IMR-90 (cell line): Measurements from ENCODE around the gene AXIN1. TPM values are rescaled to one million over a fixed set of nuclear protein-coding genes. Genes with fewer than 3 reads are reported as not detected.

Experiments used
- ATAC-seq: fragments of 200-7000 bp; cut with Tn5 transposase; 2 replicates; pipeline ENCODE4 v1.9.1; 2020; ENCODE audit warnings: low read depth, mild to moderate bottlenecking, moderate library complexity
- BruUV-seq: library from RNA; stranded (reverse); fragments of 400-500 nt; replicated peaks from 2 replicates; lab custom pipeline; 2021; lab: Mats Ljungman, UMichigan
- CTCF ChIA-PET: fragments of 300-600 bp; formaldehyde crosslinking; extraction: SDS; loops from one replicate; lab custom pipeline; 2021; ENCODE audit warnings: antibody characterized with exemption; lab: Yijun Ruan, JAX
- POLR2A ChIA-PET: fragments of 300-600 bp; sonication (Branson Sonifier 250); formaldehyde crosslinking; loops from one replicate; lab custom pipeline; 2022; ENCODE audit warnings: antibody characterized with exemption; ENCODE audit not compliant: unreplicated experiment; lab: Charles Lee
- DNase-seq: peaks from one replicate; pipeline ENCODE4 v3.0.0; 2013
- H2AFZ ChIP-seq: replicated peaks from 2 replicates; pipeline ENCODE3; 2013; ENCODE audit warnings: low read length, mild to moderate bottlenecking; ENCODE audit not compliant: poor library complexity
- H2AK5ac ChIP-seq: 2 replicates; pipeline ENCODE4 v1.6.1; 2013; ENCODE audit warnings: low read depth, low read length, inconsistent platforms
- H2AK9ac ChIP-seq: replicated peaks from 2 replicates; pipeline ENCODE3; 2013; ENCODE audit warnings: mild to moderate bottlenecking, low read depth, low read length, moderate library complexity; ENCODE audit not compliant: poor library complexity
- H2BK120ac ChIP-seq: 2 replicates; pipeline ENCODE4 v1.6.1; 2013; ENCODE audit warnings: low read depth, low read length, inconsistent platforms
- H2BK15ac ChIP-seq: 3 replicates; pipeline ENCODE4 v1.6.1; 2013; ENCODE audit warnings: low read depth, low read length, inconsistent platforms
- H2BK20ac ChIP-seq: 2 replicates; pipeline ENCODE4 v1.6.1; 2013; ENCODE audit warnings: low read depth, mild to moderate bottlenecking, inconsistent platforms, low read length, moderate library complexity
- H2BK5ac ChIP-seq: 2 replicates; pipeline ENCODE4 v1.6.1; 2013; ENCODE audit warnings: mild to moderate bottlenecking, low read depth, low read length, inconsistent platforms; ENCODE audit not compliant: poor library complexity, severe bottlenecking
- H3K14ac ChIP-seq: replicated peaks from 2 replicates; pipeline ENCODE4 v1.6.1; 2013; ENCODE audit warnings: low read depth, low read length, inconsistent platforms
- H3K18ac ChIP-seq: 2 replicates; pipeline ENCODE4 v1.6.1; 2013; ENCODE audit warnings: low read depth, low read length, control low read depth
- H3K23ac ChIP-seq: 2 replicates; pipeline ENCODE4 v1.6.1; 2013; ENCODE audit warnings: low read depth, low read length, inconsistent platforms
- H3K27ac ChIP-seq: 2 replicates; pipeline ENCODE4 v1.5.1; 2013; ENCODE audit warnings: mild to moderate bottlenecking, control low read depth, low read length; ENCODE audit not compliant: insufficient read depth
- H3K27me3 ChIP-seq: 2 replicates; pipeline ENCODE4 v1.6.1; 2013; ENCODE audit warnings: low read length; ENCODE audit not compliant: control insufficient read depth, insufficient read depth
- H3K36me3 ChIP-seq: 2 replicates; pipeline ENCODE4 v1.6.1; 2013; ENCODE audit warnings: low read length, mixed read lengths; ENCODE audit not compliant: control insufficient read depth, insufficient read depth
- H3K4ac ChIP-seq: 2 replicates; pipeline ENCODE4 v1.6.1; 2013; ENCODE audit warnings: low read depth, low read length, inconsistent platforms
- H3K4me1 ChIP-seq: 2 replicates; pipeline ENCODE4 v1.6.1; 2013; ENCODE audit warnings: low read length, mixed read lengths; ENCODE audit not compliant: control insufficient read depth, insufficient read depth
- H3K4me2 ChIP-seq: 2 replicates; pipeline ENCODE4 v1.6.1; 2013; ENCODE audit warnings: low read depth, mild to moderate bottlenecking, control low read depth, low read length, moderate library complexity
- H3K4me3 ChIP-seq: 2 replicates; pipeline ENCODE4 v1.5.1; 2013; ENCODE audit warnings: low read depth, mild to moderate bottlenecking, control low read depth, low read length, moderate library complexity; ENCODE audit not compliant: insufficient read depth
- H3K56ac ChIP-seq: 2 replicates; pipeline ENCODE4 v1.6.1; 2013; ENCODE audit warnings: low read length, inconsistent platforms; ENCODE audit not compliant: insufficient read depth; ENCODE audit errors: extremely low read depth
- H3K79me1 ChIP-seq, 2 experiments: 2 replicates each; pipeline ENCODE4 v1.6.1; 2013; ENCODE audit warnings: low read length in 2 of 2, inconsistent platforms in 1 of 2, low read depth in 1 of 2
- H3K9ac ChIP-seq: 2 replicates; pipeline ENCODE4 v1.6.1; 2013; ENCODE audit warnings: low read depth, low read length, control low read depth
- H3K9me1 ChIP-seq: 2 replicates; pipeline ENCODE4 v1.6.1; 2013; ENCODE audit warnings: low read length, inconsistent platforms; ENCODE audit not compliant: insufficient read depth
- H3K9me3 ChIP-seq: 2 replicates; pipeline ENCODE4 v1.6.1; 2013; ENCODE audit warnings: low read length; ENCODE audit not compliant: control insufficient read depth, insufficient read depth
- H4K20me1 ChIP-seq: 2 replicates; pipeline ENCODE4 v1.6.1; 2013; ENCODE audit warnings: low read length, inconsistent platforms; ENCODE audit not compliant: insufficient read depth
- H4K5ac ChIP-seq: 2 replicates; pipeline ENCODE4 v1.6.1; 2013; ENCODE audit warnings: mild to moderate bottlenecking, low read depth, low read length, control low read depth
- H4K8ac ChIP-seq, 2 experiments: 2 replicates each; pipeline ENCODE4 v1.6.1; 2013; ENCODE audit warnings: low read depth in 2 of 2, low read length in 2 of 2, control low read depth in 1 of 2, inconsistent platforms in 1 of 2
- H4K91ac ChIP-seq: 2 replicates; pipeline ENCODE4 v1.6.1; 2013; ENCODE audit warnings: low read depth, low read length, inconsistent platforms; ENCODE audit not compliant: insufficient read depth
- BHLHE40 ChIP-seq: fragments of 150-350 bp; IDR thresholded peaks from 2 replicates; pipeline ENCODE4 v1.6.1; 2016; ENCODE audit warnings: mild to moderate bottlenecking, low read depth, low read length
- CEBPB ChIP-seq: IDR thresholded peaks from 2 replicates; pipeline ENCODE4 v1.6.1; 2012; ENCODE audit warnings: low read depth, low read length, improper control_type of control experiment
- CHD1 ChIP-seq: IDR thresholded peaks from 2 replicates; pipeline ENCODE4 v1.6.1; 2012; ENCODE audit warnings: low read depth, low read length, improper control_type of control experiment
- FOS ChIP-seq: fragments of 150-350 bp; IDR thresholded peaks from 2 replicates; pipeline ENCODE4 v1.6.1; 2016; ENCODE audit warnings: low read depth, low read length
- MAFK ChIP-seq: IDR thresholded peaks from 2 replicates; pipeline ENCODE4 v1.6.1; 2012; ENCODE audit warnings: low read depth, low read length, improper control_type of control experiment
- MAZ ChIP-seq: IDR thresholded peaks from 2 replicates; pipeline ENCODE4 v1.6.1; 2012; ENCODE audit warnings: low read depth, mild to moderate bottlenecking, low read length, improper control_type of control experiment, moderate library complexity, borderline replicate concordance
- MXI1 ChIP-seq: IDR thresholded peaks from 2 replicates; pipeline ENCODE4 v1.6.1; 2012; ENCODE audit warnings: low read depth, mild to moderate bottlenecking, low read length, moderate library complexity, borderline replicate concordance
- NFE2L2 ChIP-seq: fragments of 150-350 bp; IDR thresholded peaks from 2 replicates; pipeline ENCODE4 v1.6.1; 2016; ENCODE audit warnings: low read depth, mild to moderate bottlenecking, low read length
- POLR2A ChIP-seq: IDR thresholded peaks from 2 replicates; pipeline ENCODE4 v1.6.1; 2012; ENCODE audit warnings: mild to moderate bottlenecking, low read depth, low read length
- RAD21 ChIP-seq: IDR thresholded peaks from 2 replicates; pipeline ENCODE4 v1.6.1; 2012; ENCODE audit warnings: low read length, improper control_type of control experiment
- RCOR1 ChIP-seq: IDR thresholded peaks from 2 replicates; pipeline ENCODE4 v1.6.1; 2012; ENCODE audit warnings: mild to moderate bottlenecking, low read length, improper control_type of control experiment; ENCODE audit not compliant: insufficient replicate concordance
- RFX5 ChIP-seq: IDR thresholded peaks from 2 replicates; pipeline ENCODE4 v1.8.0; 2012; ENCODE audit warnings: low read depth, mild to moderate bottlenecking, low read length, moderate library complexity
- SMC3 ChIP-seq: fragments of 150-350 bp; IDR thresholded peaks from 2 replicates; pipeline ENCODE4 v1.6.1; 2016; ENCODE audit warnings: low read depth, mild to moderate bottlenecking, antibody characterized with exemption, low read length, moderate library complexity
- USF2 ChIP-seq: fragments of 150-350 bp; IDR thresholded peaks from 2 replicates; pipeline ENCODE4 v1.6.1; 2017; ENCODE audit warnings: mild to moderate bottlenecking, antibody characterized with exemption, low read length, low read depth
- WGBS, 2 experiments: methylation state at CpG; one replicate each; pipeline versions ENCODE4 v1.1.5 to v1.1.7; 2013; ENCODE audit warnings: missing lambda C conversion rate in 2 of 2; ENCODE audit not compliant: insufficient read length in 1 of 2; ENCODE audit errors: extremely low coverage in 2 of 2; 5-methylcytosine and 5-hydroxymethylcytosine counted together
- dilution Hi-C: fragments of 300-500 bp; cut with HindIII; formaldehyde crosslinking; loops from one replicate; pipeline ENCODE4 v1.14.3; 2018; ENCODE audit warnings: low sequenced_read_pairs; ENCODE audit not compliant: unreplicated experiment
- in situ Hi-C: fragments of 300-500 bp; cut with MboI; formaldehyde crosslinking; loops from 3 replicates; pipeline ENCODE4 v1.14.3; 2019; ENCODE audit warnings: low sequenced_read_pairs, inconsistent platforms, mixed read lengths
- intact Hi-C: fragments of 100-400 bp; cut with micrococcal nuclease; formaldehyde crosslinking; loops from 2 replicates; pipeline ENCODE4 v1.10.0; 2022
- polyA plus RNA-seq, 3 experiments: library from polyadenylated mRNA; depleted of rRNA; stranded (reverse); fragments of >200 nt; gene quantifications; 2 replicates each; pipeline ENCODE4 v1.2.3, GENCODE V29; 2012; ENCODE audit warnings: low replicate concordance in 1 of 3
- total RNA-seq: library from RNA; depleted of rRNA; stranded (reverse); fragments of >200 nt; gene quantifications from 2 replicates; pipeline ENCODE4 v1.2.3, GENCODE V29; 2012
- TF ChIP-seq, protein P1 (sequence below): fragments of 150-350 bp; IDR thresholded peaks from 2 replicates; pipeline ENCODE4 v1.6.1; 2016; ENCODE audit warnings: low read depth, mild to moderate bottlenecking, low read length, moderate library complexity, borderline replicate concordance

AXIN1 gene
- total and polyA plus RNA-seq, 2 of the 4 experiments (the other 2 are of a cell fraction), result 10.9 to 14.2 TPM

DNA sequence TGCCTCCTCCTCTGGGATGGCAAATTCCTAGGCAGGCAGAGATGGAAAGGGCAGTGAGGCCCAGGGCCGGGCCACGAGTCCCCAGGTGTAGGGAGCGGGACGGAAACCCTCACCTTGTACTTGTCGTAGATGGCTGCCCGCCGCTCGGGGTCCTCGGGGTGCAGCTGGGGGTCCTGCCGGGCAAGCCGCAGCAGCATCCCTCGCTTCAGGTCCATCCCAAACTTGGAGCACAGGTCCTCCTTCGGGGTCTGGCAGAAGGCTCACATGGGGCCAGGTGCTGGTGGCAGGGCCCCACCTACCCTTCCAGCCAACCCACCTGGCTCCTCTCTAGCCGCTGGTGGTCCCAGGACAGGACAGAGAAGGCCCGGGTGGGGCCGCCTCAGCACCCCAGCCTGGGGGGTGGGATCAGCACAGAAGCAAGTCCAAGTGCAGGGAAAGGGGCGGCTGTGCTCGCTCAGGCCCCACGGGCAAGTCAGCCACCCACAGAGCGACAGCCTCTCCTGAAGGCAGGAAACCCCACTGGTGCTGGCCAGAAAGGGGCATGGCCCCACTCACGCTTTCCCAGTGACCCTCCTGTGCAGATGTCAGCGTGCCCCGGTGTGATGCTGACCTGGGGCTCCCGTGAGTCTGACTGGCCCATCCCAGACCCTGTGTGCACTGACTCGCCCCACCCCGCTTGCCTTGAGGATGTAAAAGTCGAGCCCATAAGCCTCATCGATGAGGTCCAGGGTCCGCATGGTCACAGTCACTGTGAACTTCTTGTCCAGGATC, 16.1 kb upstream of the AXIN1 start:
- no peak overlapping the region for H3K4me3 ChIP-seq
- TF ChIP-seq, protein P1, sequence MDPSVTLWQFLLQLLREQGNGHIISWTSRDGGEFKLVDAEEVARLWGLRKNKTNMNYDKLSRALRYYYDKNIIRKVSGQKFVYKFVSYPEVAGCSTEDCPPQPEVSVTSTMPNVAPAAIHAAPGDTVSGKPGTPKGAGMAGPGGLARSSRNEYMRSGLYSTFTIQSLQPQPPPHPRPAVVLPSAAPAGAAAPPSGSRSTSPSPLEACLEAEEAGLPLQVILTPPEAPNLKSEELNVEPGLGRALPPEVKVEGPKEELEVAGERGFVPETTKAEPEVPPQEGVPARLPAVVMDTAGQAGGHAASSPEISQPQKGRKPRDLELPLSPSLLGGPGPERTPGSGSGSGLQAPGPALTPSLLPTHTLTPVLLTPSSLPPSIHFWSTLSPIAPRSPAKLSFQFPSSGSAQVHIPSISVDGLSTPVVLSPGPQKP, result no peak
- no peak for TF ChIP-seq RCOR1
- no peak for TF ChIP-seq MAZ
- no peak for TF ChIP-seq MXI1
- TF ChIP-seq BHLHE40, result no peak
- no peak for TF ChIP-seq CEBPB
- no peak for TF ChIP-seq SMC3
- TF ChIP-seq RFX5, result no peak
- TF ChIP-seq MAFK, result no peak
- no peak for TF ChIP-seq CHD1
- TF ChIP-seq RAD21, result no peak
- no peak for TF ChIP-seq POLR2A
- no peak for TF ChIP-seq NFE2L2
- TF ChIP-seq USF2, result no peak
- TF ChIP-seq FOS, result no peak

More for the DNA sequence above, 16.1 kb upstream of the AXIN1 start:
- 95% methylated on average over 19 of the region's 29 CpGs; no CpG with 5 or more reads in 1 of the 2 experiments for WGBS, 2 experiments
- Histone ChIP-seq H2BK20ac (no peak overlapping the region), H3K56ac (no peak overlapping the region), H2AK5ac (no peak overlapping the region), H4K91ac (no peak overlapping the region), H3K9ac (no peak overlapping the region), H2BK120ac (no peak overlapping the region), H3K79me1 (peaks cover 4 to 11% of the 10 kb centered on the region in 2 experiments; a peak in 2 of 4 replicates), H3K14ac (no peak overlapping the region), H3K9me1 (no peaks in the 10 kb centered on the region), H3K27me3 (no peaks in the 10 kb centered on the region), H3K4me2 (no peak overlapping the region), H3K36me3 (peaks cover 52% of the 10 kb centered on the region), H3K27ac (no peak overlapping the region), H2BK5ac (no peak overlapping the region), H2AK9ac (no peak overlapping the region), H4K20me1 (no peaks in the 10 kb centered on the region), H3K4me1 (peaks cover 7% of the 10 kb centered on the region; the same call in 1 of the 2 replicates), H4K8ac (no peak overlapping the region), H4K5ac (no peak overlapping the region), H2AFZ (peak overlapping the region; percentile 32), H3K9me3 (no peaks in the 10 kb centered on the region), H3K23ac (no peak overlapping the region), H2BK15ac (no peak overlapping the region), H3K18ac (no peak overlapping the region), H3K4ac (no peak overlapping the region)
- dilution Hi-C loops, result no loop called here
- DNase-seq, result no peak
- CTCF ChIA-PET, result no interaction called here
- in situ Hi-C loops, result no loop called here
- BruUV-seq, result no TSS peak
- ATAC-seq, result no peak
- intact Hi-C loops, result no loop called here
- POLR2A ChIA-PET, result no interaction called here
